CD4-positive, alpha-beta T cell (primary cell): ENCODE results near the gene AIFM3. TPM values are rescaled to one million over a fixed set of nuclear protein-coding genes. Genes with fewer than 3 reads are reported as not detected.

Experiments
- ATAC-seq: fragments of 200-7000 bp; cut with Tn5 transposase; one replicate; pipeline ENCODE4 v1.10.0; 2022; ENCODE audit warnings: mild to moderate bottlenecking; ENCODE audit not compliant: poor library complexity
- CTCF ChIA-PET: fragments of 350-600 bp; sonication (Branson Sonifier 250); formaldehyde crosslinking; loops from one replicate; lab custom pipeline; 2021; ENCODE audit warnings: antibody characterized with exemption, inconsistent platforms; lab: Charles Lee
- POLR2A ChIA-PET: fragments of 350-600 bp; sonication (Branson Sonifier 250); formaldehyde crosslinking; loops from one replicate; lab custom pipeline; 2021; ENCODE audit warnings: antibody characterized with exemption, inconsistent platforms; lab: Charles Lee
- DNase-seq, 14 experiments: peaks; one replicate each; pipeline ENCODE4 v3.0.0-alpha.2; 2013 to 2020; ENCODE audit warnings: mixed read lengths in 2 of 14
- H3K27ac ChIP-seq, 2 donors: one replicate each; pipeline versions ENCODE4 v1.5.1 to v1.7.0; 2013; ENCODE audit warnings: low read length in 2 of 2, low read depth in 1 of 2, mild to moderate bottlenecking in 1 of 2
- H3K27me3 ChIP-seq, 2 experiments: 1 replicate in 1 of 2; 2 replicates in 1 of 2; pipeline versions ENCODE4 v1.6.1 to v1.7.0; 2013; ENCODE audit warnings: low read length in 2 of 2, control low read depth in 1 of 2, mild to moderate bottlenecking in 1 of 2, moderate library complexity in 1 of 2; ENCODE audit not compliant: insufficient read depth in 2 of 2, control insufficient read depth in 1 of 2
- H3K36me3 ChIP-seq: one replicate; pipeline ENCODE4 v1.6.1; 2013; ENCODE audit warnings: low read length, control low read depth; ENCODE audit not compliant: insufficient read depth
- H3K4me1 ChIP-seq: one replicate; pipeline ENCODE4 v1.6.1; 2013; ENCODE audit warnings: low read length, control low read depth; ENCODE audit not compliant: insufficient read depth
- H3K4me3 ChIP-seq: one replicate; pipeline ENCODE4 v1.5.1; 2013; ENCODE audit warnings: mild to moderate bottlenecking, low read length, moderate library complexity
- H3K9me3 ChIP-seq, 2 experiments: 1 replicate in 1 of 2; 2 replicates in 1 of 2; pipeline versions ENCODE4 v1.6.1 to v1.7.0; 2013; ENCODE audit warnings: low read length in 2 of 2, mild to moderate bottlenecking in 2 of 2, control low read depth in 1 of 2, moderate library complexity in 1 of 2; ENCODE audit not compliant: control insufficient read depth in 1 of 2, insufficient read depth in 1 of 2
- H3K27ac Mint-ChIP-seq: one replicate; pipeline ENCODE4 v1.8.0; 2020; ENCODE audit warnings: mixed read lengths
- H3K27me3 Mint-ChIP-seq: one replicate; pipeline ENCODE4 v1.8.0; 2021; ENCODE audit warnings: mixed read lengths
- H3K36me3 Mint-ChIP-seq: one replicate; pipeline ENCODE4 v1.8.0; 2021; ENCODE audit warnings: low read depth, mixed read lengths
- H3K4me1 Mint-ChIP-seq: one replicate; pipeline ENCODE4 v1.8.0; 2021; ENCODE audit warnings: low read depth, mixed read lengths
- H3K4me3 Mint-ChIP-seq: one replicate; pipeline ENCODE4 v1.8.0; 2020; ENCODE audit warnings: mild to moderate bottlenecking, mixed read lengths
- H3K9me3 Mint-ChIP-seq: one replicate; pipeline ENCODE4 v1.8.0; 2020; ENCODE audit warnings: mixed read lengths
- CTCF ChIP-seq: fragments of 200-600 bp; IDR thresholded peaks from one replicate; pipeline ENCODE4 v1.8.0; 2022; ENCODE audit warnings: antibody characterized with exemption, mild to moderate bottlenecking
- intact Hi-C, 2 experiments: fragments of 100-400 bp; cut with DNase I in 1 of 2; cut with micrococcal nuclease in 1 of 2; formaldehyde crosslinking; loops; one replicate each; pipeline versions ENCODE4 v1.15.1 to v1.9.0; 2023 to 2025; cut with DNase I, micrococcal nuclease
- total RNA-seq, 174 experiments: library from RNA in 2 of 174; stranded (reverse) in 2 of 174; gene quantifications; one replicate each; pipeline ENCODE4 v1.2.3 and lab custom pipeline; 2021 to 2026

The AIFM3 gene
- total RNA-seq, 2 experiments from 2014 or later, result 0.34 to 0.41 TPM

- H3K4me3 Mint-ChIP-seq, result peak overlapping the region; percentile 97
- POLR2A ChIA-PET, result interaction anchor here (2.7 to 4.6 kb wide), 2 partner anchors 16 to 19 kb away, joined by 16 to 25 read pairs; partner anchors contain the start of gene THAP7
- CTCF ChIA-PET, result no interaction called here
- DNase-seq (no peak), ATAC-seq (no peak)
- peak overlapping the region; percentile 87 for H3K27ac Mint-ChIP-seq
- intact Hi-C loops, result loop anchor here (5.0 to 10.0 kb wide), 2 partner anchors 66 to 128 kb away; partner anchors contain the start of genes CRKL (in 1 of the 2), PI4KA (in 1 of the 2) and SNAP29 (in 1 of the 2)
- no peaks in the 10 kb centered on the region for H3K27me3 ChIP-seq
- H3K27ac ChIP-seq, result no peak overlapping the region
- H3K9me3 Mint-ChIP-seq, result no peaks in the 10 kb centered on the region
- H3K36me3 ChIP-seq, result peaks cover 33% of the 10 kb centered on the region
- no peak for TF ChIP-seq CTCF
- peaks cover 48% of the 10 kb centered on the region for H3K4me1 Mint-ChIP-seq
- H3K27me3 Mint-ChIP-seq, result no peaks in the 10 kb centered on the region
- H3K4me3 ChIP-seq, result peak overlapping the region; percentile 76
- H3K9me3 ChIP-seq, result peaks cover 6 to 8% of the 10 kb centered on the region in 2 experiments
- peaks cover 49% of the 10 kb centered on the region for H3K4me1 ChIP-seq
- H3K36me3 Mint-ChIP-seq, result peaks cover 28% of the 10 kb centered on the region
These were observed 16.2 kb downstream of the AIFM3 start for GRCh38 chr22:20983081-20983771.

- Mint-ChIP-seq H3K27me3 (no peaks in the 10 kb centered on the region), H3K36me3 (peaks cover 29% of the 10 kb centered on the region), H3K4me1 (peaks cover 29% of the 10 kb centered on the region), H3K4me3 (no peak overlapping the region), H3K9me3 (no peaks in the 10 kb centered on the region), H3K27ac (no peak overlapping the region)
- ATAC-seq (no peak), DNase-seq (no peak)
- CTCF ChIA-PET, result no interaction called here
- TF ChIP-seq CTCF, result no peak
- intact Hi-C loops, result loop anchor here in 1 of 2 experiments (10.0 kb wide), 1 partner anchor 131 kb away; the partner anchor contains the start of genes PI4KA and SNAP29
- H3K27me3 ChIP-seq, result no peaks in the 10 kb centered on the region
- peaks cover 42% of the 10 kb centered on the region for H3K4me1 ChIP-seq
- POLR2A ChIA-PET, result no interaction called here
- H3K27ac ChIP-seq, result no peak overlapping the region
- no peaks in the 10 kb centered on the region for H3K9me3 ChIP-seq
- H3K36me3 ChIP-seq, result peaks cover 42% of the 10 kb centered on the region
- H3K4me3 ChIP-seq, result no peak overlapping the region
These were observed 18.7 kb downstream of the AIFM3 start for GRCh38 chr22:20985720-20986119.

- Mint-ChIP-seq H3K27me3 (no peaks in the 10 kb centered on the region), H3K4me1 (peaks cover 23% of the 10 kb centered on the region), H3K27ac (no peak overlapping the region), H3K36me3 (peaks cover 29% of the 10 kb centered on the region), H3K9me3 (no peaks in the 10 kb centered on the region), H3K4me3 (no peak overlapping the region)
- no peak for ATAC-seq
- TF ChIP-seq CTCF, result no peak
- Histone ChIP-seq H3K27me3 (no peaks in the 10 kb centered on the region), H3K4me1 (peaks cover 35% of the 10 kb centered on the region), H3K27ac (no peak overlapping the region), H3K9me3 (no peaks in the 10 kb centered on the region), H3K4me3 (no peak overlapping the region), H3K36me3 (peaks cover 49% of the 10 kb centered on the region)
- CTCF ChIA-PET, result no interaction called here
- intact Hi-C loops, result loop anchor here in 1 of 2 experiments (10.0 kb wide), 1 partner anchor 132 kb away; the partner anchor contains the start of genes PI4KA and SNAP29
- no peak for DNase-seq
- POLR2A ChIA-PET, result no interaction called here
These were observed 19.3 kb downstream of the AIFM3 start for GRCh38 chr22:20986365-20986764.
